UCSD-AML1 (cell line): ENCODE measurements around the gene RSAD1.

Experiments used
- DNase-seq: peaks from one replicate; lab custom pipeline; 2025; ENCODE audit not compliant: unreplicated experiment; lab: John Stamatoyannopoulos, UW

Gene RSAD1

GRCh38 chr17:50488880-50489279 is 10.2 kb downstream of the RSAD1 start:
- no peak for DNase-seq

DNA sequence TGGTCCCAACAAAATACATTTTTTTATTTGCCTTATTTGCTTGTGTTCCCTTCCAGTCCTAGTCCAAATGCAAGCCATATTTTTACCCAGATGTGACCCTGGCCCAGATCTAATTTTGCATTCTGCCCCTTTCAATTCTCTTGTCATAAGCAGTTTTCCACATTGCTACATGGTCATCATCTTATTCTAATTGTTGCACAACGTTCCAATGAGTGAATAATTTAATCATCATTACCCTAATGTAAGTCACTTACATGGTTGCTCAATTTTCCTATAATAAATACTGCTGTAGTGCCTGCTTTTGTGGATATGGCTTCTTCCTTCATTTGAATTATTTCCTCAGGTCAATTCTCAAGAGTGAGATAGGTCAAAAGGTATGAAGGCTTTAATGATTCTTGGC is 12.8 kb downstream of the RSAD1 start:
- DNase-seq = no peak

- DNase-seq = no peak
These were observed 13.6 kb downstream of the RSAD1 start for GRCh38 chr17:50492214-50492613.

- no peak for DNase-seq
These were observed 15.1 kb downstream of the RSAD1 start for GRCh38 chr17:50493744-50494143.

GRCh38 chr17:50495217-50495823 is 16.7 kb downstream of the RSAD1 start:
- DNase-seq = no peak

DNA sequence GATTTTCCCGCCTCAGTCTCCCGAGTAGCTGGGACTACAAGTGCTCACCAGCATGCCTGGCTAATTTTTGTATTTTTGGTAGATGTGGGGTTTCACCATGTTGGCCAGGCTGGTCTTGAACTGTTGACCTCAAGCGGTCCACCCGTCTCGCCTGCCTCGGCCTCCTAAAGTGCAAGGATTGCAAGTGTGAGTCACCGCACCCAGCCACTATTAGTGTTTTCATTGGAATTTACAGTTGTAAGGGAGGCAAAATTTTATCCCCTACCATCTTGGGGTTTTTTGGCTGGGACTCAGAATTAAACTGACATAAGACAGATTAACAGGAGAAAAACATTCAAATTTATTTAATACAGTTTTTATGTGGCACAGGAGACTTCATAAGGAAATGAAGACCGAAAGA is 17.3 kb downstream of the RSAD1 start:
- DNase-seq = no peak

- no peak for DNase-seq
These were observed 19.6 kb downstream of the RSAD1 start for GRCh38 chr17:50498021-50498874.

- no peak for DNase-seq
These were observed 20.6 kb downstream of the RSAD1 start for GRCh38 chr17:50499270-50499669.

DNA sequence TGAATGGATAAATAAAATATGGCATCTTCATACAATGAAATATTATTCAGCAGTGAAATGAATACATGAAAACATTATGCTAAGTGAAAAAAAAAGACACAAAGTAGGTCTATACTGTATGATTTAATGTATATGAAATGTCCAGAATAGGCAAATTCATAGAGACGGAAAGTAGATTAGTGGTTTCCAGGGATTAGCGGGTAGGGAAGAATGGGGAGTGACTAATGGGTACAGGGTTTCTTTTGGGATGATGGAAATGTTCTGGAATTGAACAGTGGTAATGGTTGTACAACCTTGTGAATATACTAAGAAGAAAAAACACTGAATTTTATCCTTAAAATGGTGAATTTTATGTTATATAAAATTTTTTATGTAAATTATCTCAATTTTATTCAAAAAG is 21.1 kb downstream of the RSAD1 start:
- DNase-seq = no peak

DNA sequence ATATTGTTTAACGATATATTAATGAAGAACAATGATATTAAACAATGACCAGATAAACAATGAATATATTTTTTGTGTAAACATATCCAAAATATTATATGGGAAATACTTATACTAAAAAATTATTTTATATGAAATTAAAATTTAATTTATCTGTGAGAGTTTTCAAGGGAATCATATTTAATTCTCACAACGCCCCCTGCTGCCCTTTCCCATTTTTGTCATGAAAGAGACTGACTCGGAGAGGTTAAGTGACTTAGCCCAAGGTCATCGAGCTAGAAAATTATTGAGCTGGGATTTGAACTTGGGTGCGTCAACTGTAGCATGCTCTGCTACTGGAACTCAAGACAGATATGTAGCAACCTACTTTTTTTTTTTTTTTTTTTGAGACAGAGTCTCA is 22.4 kb downstream of the RSAD1 start:
- DNase-seq = no peak

DNA sequence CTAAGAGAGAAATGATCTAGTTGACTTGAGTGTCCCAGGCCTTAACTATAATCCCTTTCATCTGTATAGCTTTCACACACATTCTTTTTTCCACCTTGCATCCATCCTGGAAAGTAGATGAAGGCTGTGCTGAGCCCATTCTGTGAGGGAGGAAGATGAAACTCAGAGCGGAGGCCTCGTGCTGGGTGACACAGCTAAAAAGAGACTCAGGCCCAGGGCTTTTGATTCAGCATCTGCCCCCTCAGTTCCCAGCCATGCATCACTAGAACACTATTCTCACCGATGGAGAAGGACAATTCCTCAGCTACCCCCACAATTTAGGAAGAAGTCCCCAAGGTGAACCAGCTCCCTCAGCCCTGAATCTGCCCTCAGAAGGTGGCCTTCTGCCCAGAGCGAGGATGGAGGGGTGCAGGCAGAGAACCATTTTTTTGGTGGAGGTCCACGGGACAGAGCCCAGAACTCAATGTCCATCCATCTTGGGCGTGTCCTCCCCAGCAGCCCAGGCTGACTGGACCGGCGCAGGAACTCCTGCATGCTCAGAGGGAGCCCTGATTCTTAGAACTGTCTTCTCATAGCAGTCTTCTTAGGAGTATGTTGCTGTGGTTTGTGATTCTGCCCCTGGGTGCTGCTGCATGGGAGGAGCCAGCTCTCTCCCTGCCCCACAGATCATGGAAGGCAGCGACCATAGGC is 23.8 kb downstream of the RSAD1 start:
- DNase-seq = no peak

- peak; percentile 40 for DNase-seq
These were observed 27.0 kb downstream of the RSAD1 start for GRCh38 chr17:50505591-50506130.

- DNase-seq = no peak
These were observed 27.6 kb downstream of the RSAD1 start for GRCh38 chr17:50506298-50506697.

DNA sequence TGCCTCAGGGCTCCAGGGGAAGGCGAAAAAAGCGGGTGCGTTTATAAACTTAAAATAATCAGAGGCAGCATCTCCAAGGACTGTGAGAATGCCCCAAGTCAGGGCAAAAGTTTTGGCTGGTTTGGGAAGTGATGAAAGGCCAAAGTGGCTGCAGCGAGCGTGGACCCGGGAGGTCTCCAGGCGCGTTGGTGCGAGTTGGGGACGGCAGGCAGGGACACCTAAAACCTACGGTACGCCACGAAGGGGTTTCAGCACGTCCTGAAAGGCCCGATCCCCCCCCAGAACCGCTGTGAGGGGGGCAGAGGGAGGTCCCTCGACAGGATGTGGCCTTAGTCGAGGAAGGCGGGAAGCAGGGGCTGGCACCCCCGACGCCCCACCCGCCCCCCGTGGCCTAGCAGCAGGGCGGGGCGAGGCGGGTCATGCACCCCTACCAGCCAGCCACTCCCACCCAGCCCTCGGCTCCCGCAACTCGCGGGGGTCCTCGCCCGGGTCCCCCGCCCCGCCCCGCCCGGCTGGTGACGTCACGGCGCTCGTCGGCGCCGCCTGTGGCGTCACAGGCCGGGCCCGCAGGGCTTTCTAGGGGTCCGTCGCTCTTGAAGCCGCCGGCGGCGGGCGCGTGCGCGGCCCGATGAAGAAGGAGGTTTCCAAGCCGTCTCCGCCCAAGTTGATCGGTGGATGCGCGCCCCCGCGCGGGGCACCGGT is 29.4 kb downstream of the RSAD1 start, which contains the start of gene MYCBPAP:
Gene MYCBPAP, plus strand, starts transcription at position 569 of the 702 bp plus-strand sequence. CDS start 236 bp downstream, outside the sequence.
- DNase-seq = no peak

DNA sequence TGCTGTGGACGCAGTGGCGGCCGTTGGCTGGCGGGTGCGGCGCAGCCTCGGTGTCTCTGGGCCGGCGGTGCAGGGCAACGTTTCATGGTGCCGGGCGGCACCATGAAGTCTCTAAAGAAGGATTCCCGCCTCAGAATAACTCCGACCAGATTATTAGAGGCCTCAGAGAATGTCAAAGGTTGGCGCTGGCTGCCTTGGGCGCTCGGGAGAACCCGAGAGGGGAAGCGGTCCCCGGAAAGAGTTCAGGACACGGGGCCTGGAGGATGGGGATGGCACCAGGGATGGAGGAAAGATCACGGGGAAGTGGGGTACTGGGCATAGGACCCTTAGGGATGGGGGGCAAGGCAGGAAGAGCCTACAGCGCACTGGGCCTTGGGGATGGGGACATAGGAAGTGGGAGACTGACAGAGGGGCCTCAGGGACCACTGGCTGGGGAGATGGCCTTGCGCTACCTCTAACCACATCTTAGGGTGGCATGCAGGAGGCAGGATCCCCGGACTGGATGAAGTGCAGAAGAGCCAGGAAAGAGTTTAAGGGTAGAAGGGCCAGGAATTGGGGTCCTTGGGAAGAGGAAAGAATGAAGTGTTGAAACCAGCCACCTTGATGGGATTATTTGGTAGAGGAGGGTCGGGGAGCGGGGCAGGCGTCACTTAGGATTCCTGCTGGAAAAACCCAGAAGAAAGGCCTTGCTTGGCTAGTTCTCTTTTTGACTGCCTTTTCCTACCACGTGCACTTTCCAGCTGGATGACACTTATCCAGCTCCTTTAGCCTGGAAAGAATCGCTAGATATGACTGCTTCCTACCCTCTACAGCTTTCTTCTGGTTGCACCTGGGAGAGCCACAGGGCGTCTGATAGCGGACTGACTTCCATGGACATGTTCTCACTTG is 30.2 kb downstream of the RSAD1 start:
- DNase-seq = no peak

- DNase-seq = no peak
These were observed 32.4 kb downstream of the RSAD1 start for GRCh38 chr17:50511058-50511457.

GRCh38 chr17:50513495-50513894 is 34.8 kb downstream of the RSAD1 start:
- no peak for DNase-seq

DNA sequence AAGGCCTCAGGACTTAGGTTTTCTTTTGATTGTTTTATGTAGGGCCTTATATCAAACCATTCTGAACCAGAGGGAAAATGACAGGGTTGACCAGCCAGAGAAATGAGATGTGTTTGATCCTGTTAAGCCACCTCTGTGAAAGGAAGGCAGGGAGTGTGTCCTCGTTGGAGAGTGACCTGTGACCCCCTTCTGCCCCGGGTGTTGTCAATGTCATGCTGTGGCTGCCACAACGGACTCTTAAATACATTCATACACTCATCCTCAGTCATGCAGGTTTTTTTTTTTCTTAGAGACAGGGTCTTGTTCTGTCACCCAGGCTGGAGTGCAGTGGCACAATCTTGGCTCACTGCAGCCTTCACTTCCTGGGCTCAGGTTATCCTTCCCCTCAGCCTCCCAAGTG is 35.7 kb downstream of the RSAD1 start:
- no peak for DNase-seq

- no peak for DNase-seq
These were observed 36.5 kb downstream of the RSAD1 start for GRCh38 chr17:50514936-50515702.
